Kidney (tissue), 14 donors: ENCODE results near the gene TMEM255B. TPM values are rescaled to one million over a fixed set of nuclear protein-coding genes. Genes with fewer than 3 reads are reported as not detected.

Experiments used
- DNase-seq, 5 donors: peaks; one replicate each; pipeline ENCODE4 v3.0.0-alpha.2; 2013 to 2020
- FAIRE-seq: peaks from 2 replicates; lab custom pipeline; 2012; peaks lifted over from hg19 to GRCh38; lab: Jason Lieb, UNC
- H3K27ac ChIP-seq, 2 donors: one replicate each; pipeline ENCODE4 v1.7.0; 2013; ENCODE audit warnings: low read depth in 2 of 2, low read length in 2 of 2, inconsistent platforms in 1 of 2
- H3K27me3 ChIP-seq: one replicate; pipeline ENCODE4 v1.7.1; 2013; ENCODE audit warnings: low read length, inconsistent platforms; ENCODE audit not compliant: control insufficient read depth, insufficient read depth
- H3K36me3 ChIP-seq, 3 donors: one replicate each; pipeline versions ENCODE4 v1.7.0 to v1.7.1; 2013; ENCODE audit warnings: low read length in 3 of 3, control low read depth in 1 of 3, inconsistent platforms in 1 of 3; ENCODE audit not compliant: insufficient read depth in 3 of 3, control insufficient read depth in 2 of 3
- H3K4me1 ChIP-seq, 3 donors: one replicate each; pipeline versions ENCODE4 v1.7.0 to v1.7.1; 2013; ENCODE audit warnings: low read length in 3 of 3, inconsistent platforms in 1 of 3, low read depth in 1 of 3; ENCODE audit not compliant: control insufficient read depth in 2 of 3, insufficient read depth in 2 of 3
- H3K4me3 ChIP-seq, 3 donors: one replicate each; pipeline versions ENCODE4 v1.7.0 to v1.8.1; 2013; ENCODE audit warnings: low read length in 3 of 3, control low read depth in 1 of 3, inconsistent platforms in 1 of 3
- H3K9ac ChIP-seq, 3 donors: one replicate each; pipeline versions ENCODE4 v1.7.0 to v1.7.1; 2013; ENCODE audit warnings: low read length in 3 of 3, control low read depth in 1 of 3, inconsistent platforms in 1 of 3
- H3K9me3 ChIP-seq, 3 donors: one replicate each; pipeline versions ENCODE4 v1.7.0 to v1.7.1; 2013; ENCODE audit warnings: low read length in 3 of 3, control low read depth in 1 of 3, inconsistent platforms in 1 of 3; ENCODE audit not compliant: control insufficient read depth in 2 of 3, insufficient read depth in 1 of 3
- intact Hi-C: fragments of 100-400 bp; cut with DNase I; formaldehyde crosslinking; loops from one replicate; pipeline ENCODE4 v1.11.1; 2022
- polyA plus RNA-seq: library from polyadenylated mRNA; stranded (reverse); fragments of 350-450 nt; fragmentation: Illumina TruSeq; extraction: RNeasy Lipid Tissue Mini Kit (QIAGEN cat#74804); gene quantifications from one replicate; pipeline ENCODE4 v1.2.3, GENCODE V29; 2014; ENCODE audit warnings: low read depth, low replicate concordance; ENCODE audit not compliant: insufficient read depth
- total RNA-seq: library from RNA; stranded (reverse); fragmentation: NEBNext Ultra II Directional; extraction: Animal tissue kit (Norgen Biotek cat#: 25700); gene quantifications from one replicate; pipeline ENCODE4 v1.2.1, GENCODE V29; 2021
- TF ChIP-seq, protein P1 (sequence below): IDR thresholded peaks from 3 replicates; pipeline ENCODE4 v1.5.1; 2012; ENCODE audit warnings: mild to moderate bottlenecking, moderate library complexity, borderline replicate concordance; ENCODE audit not compliant: insufficient read depth; ENCODE audit errors: extremely low read depth
- donor health status: control.
- donor health status: control.
- donor health status: control.
- donor health status: control.
- donor health status: control.
- donor health status: DM: yes; HTN: yes; CAD: no.
- donor health status: Normal renal cell carcinoma (clear cell type).

TMEM255B gene
- total and polyA plus RNA-seq, 2 donors from 2014 or later, result 11.9 to 29.3 TPM

DNA sequence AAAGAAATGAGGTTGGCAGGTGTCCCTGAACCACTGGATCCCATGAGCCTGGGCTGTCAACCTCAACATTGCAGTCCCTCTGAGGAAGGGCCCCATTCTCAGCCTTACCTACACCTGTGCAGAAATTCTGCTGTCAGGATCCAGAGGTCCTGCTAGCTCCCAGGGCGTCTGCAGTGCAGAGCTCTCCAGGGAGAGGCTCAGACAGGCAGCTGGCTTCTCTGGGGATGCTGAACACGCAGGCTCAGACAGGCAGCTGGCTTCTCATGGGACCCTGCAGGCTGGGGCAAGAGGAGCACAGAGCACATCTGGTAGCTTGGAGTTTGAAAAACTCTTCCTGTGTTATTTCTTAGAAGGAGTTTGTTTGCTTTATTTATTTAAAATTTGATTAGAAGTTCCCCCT lies 50.9 kb downstream of the TMEM255B start:
- Histone ChIP-seq H3K4me3 (no peak overlapping the region), H3K9ac (no peak overlapping the region), H3K9me3 (peaks cover 0 to 9% (median 0%) of the 10 kb centered on the region in 3 donors), H3K4me1 (peaks cover 0 to 4% (median 0%) of the 10 kb centered on the region in 3 donors), H3K36me3 (no peaks in the 10 kb centered on the region), H3K27ac (no peak overlapping the region), H3K27me3 (no peaks in the 10 kb centered on the region)
- DNase-seq (no peak), FAIRE-seq (no peak)
- TF ChIP-seq, protein P1, sequence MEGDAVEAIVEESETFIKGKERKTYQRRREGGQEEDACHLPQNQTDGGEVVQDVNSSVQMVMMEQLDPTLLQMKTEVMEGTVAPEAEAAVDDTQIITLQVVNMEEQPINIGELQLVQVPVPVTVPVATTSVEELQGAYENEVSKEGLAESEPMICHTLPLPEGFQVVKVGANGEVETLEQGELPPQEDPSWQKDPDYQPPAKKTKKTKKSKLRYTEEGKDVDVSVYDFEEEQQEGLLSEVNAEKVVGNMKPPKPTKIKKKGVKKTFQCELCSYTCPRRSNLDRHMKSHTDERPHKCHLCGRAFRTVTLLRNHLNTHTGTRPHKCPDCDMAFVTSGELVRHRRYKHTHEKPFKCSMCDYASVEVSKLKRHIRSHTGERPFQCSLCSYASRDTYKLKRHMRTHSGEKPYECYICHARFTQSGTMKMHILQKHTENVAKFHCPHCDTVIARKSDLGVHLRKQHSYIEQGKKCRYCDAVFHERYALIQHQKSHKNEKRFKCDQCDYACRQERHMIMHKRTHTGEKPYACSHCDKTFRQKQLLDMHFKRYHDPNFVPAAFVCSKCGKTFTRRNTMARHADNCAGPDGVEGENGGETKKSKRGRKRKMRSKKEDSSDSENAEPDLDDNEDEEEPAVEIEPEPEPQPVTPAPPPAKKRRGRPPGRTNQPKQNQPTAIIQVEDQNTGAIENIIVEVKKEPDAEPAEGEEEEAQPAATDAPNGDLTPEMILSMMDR, result no peak
- intact Hi-C loops, result no loop called here

DNA sequence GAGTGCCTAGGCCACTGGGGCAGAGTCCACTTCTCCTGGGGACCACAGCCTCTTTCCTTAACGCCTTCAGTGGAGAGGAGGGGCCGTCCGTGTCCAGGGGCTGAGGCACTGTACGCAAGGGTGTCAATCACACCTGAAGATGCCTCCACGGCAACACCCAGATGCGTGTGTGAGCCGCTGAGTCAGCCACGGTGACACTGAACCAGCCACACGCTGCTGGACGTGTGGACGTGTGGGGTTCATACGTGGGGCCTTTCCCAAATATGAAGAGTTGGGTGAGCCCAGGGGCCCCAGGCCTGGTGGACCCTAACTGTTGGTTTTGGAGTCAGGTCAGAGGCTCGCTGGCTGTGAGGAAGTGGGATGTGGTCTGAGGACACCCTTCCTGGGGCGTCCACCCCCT lies 51.6 kb downstream of the TMEM255B start:
- DNase-seq (peak in 1 of 5 donors; percentile 64), FAIRE-seq (no peak)
- intact Hi-C loops, result no loop called here
- no peaks in the 10 kb centered on the region for H3K27me3 ChIP-seq
- no peaks in the 10 kb centered on the region for H3K36me3 ChIP-seq
- no peak overlapping the region for H3K27ac ChIP-seq
- H3K4me1 ChIP-seq, result peaks cover 0 to 4% (median 0%) of the 10 kb centered on the region in 3 donors
- H3K9ac ChIP-seq, result no peak overlapping the region
- H3K9me3 ChIP-seq, result peaks cover 0 to 9% (median 0%) of the 10 kb centered on the region in 3 donors
- TF ChIP-seq, protein P1, result no peak
- H3K4me3 ChIP-seq, result no peak overlapping the region

DNA sequence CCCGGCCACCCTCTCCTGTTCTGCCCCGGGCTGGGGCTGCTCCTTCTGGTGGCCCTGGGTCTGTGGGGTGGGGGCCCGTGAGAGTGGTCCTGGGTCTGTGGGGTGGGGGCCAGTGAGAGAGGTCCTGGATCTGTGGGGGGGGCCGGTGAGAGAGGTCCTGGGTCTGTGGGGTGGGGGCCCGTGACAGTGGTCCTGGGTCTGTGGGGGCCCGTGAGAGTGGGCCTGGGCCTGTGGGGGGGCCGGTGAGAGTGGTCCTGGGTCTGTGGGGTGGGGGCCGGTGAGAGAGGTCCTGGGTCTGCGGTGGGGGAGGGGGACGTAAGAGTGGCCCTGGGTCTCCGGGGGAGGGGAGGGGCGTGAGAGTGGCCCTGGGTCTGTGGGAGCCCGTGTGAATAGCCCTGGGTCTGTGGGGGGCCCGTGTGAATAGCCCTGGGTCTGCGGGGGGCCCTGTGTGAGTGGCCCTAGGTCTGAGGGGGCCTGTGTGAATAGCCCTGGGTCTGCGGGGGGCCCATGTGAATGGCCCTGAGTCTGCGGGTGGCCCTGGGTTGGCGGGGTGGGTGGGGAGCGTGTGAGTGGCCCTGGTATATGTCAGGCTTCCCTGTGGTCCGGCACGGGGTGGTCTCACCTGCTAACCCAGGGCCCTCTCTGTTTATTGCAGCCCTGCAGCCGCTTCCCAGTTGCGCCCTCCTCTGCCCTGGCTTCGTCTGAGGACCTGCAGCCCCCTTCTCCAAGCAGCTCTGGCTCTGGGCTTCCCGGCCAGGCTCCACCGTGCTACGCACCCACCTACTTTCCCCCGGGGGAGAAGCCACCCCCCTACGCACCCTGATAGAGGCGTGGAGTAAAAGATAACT lies 52.3 kb downstream of the TMEM255B start:
- TF ChIP-seq, protein P1, result no peak
- Histone ChIP-seq H3K4me3 (no peak overlapping the region), H3K27me3 (no peaks in the 10 kb centered on the region), H3K9ac (no peak overlapping the region), H3K9me3 (peaks cover 0 to 9% (median 0%) of the 10 kb centered on the region in 3 donors), H3K36me3 (no peaks in the 10 kb centered on the region), H3K27ac (no peak overlapping the region), H3K4me1 (peaks cover 0 to 8% (median 0%) of the 10 kb centered on the region in 3 donors)
- FAIRE-seq, result no peak
- DNase-seq, result peak in 2 of 5 donors; percentile 40 to 61
- intact Hi-C loops, result no loop called here
